ENCODE data around the gene BATF. TPM values are rescaled to one million over a fixed set of nuclear protein-coding genes. Genes with fewer than 3 reads are reported as not detected.

Gene BATF
- polyA plus RNA-seq, 1 donor from 2014 or later: not detected

GRCh38 chr14:75591331-75591946, 69.2 kb downstream of the BATF start:
- Histone ChIP-seq H4K20me1 (ENCODE audit: insufficient read depth) (no peaks in the 10 kb centered on the region), H3K79me2 (replicated peaks; ENCODE audit: insufficient read depth, low read length) (no peaks in the 10 kb centered on the region), H3K27ac (ENCODE audit: low read length) (no peak overlapping the region), H3K36me3 (ENCODE audit: insufficient read depth, low read length) (no peaks in the 10 kb centered on the region), H3K9ac (ENCODE audit: low read length) (no peak overlapping the region), H3K9me3 (ENCODE audit: low read length) (peaks cover 9% of the 10 kb centered on the region), H3K4me2 (ENCODE audit: low read length) (no peak overlapping the region), H2AFZ (ENCODE audit: low read depth, low read length) (no peak overlapping the region), H3F3A (ENCODE audit: insufficient read depth, low read length, poor library complexity, severe bottlenecking) (no peaks in the 10 kb centered on the region), H3K27me3 (ENCODE audit: insufficient read depth, low read depth, low read length) (no peaks in the 10 kb centered on the region), H3K9me2 (ENCODE audit: insufficient read depth, low read length) (no peaks in the 10 kb centered on the region), H3K4me3 (ENCODE audit: low read length) (no peak overlapping the region)
- TF ChIP-seq MXI1 (conservative IDR thresholded peaks at IDR 0.05; ENCODE audit: poor library complexity, severe bottlenecking): no peak
- no peak for TF ChIP-seq SMC3 (conservative IDR thresholded peaks at IDR 0.05; ENCODE audit: poor library complexity)
- no peak for TF ChIP-seq POLR2AphosphoS5 (IDR thresholded peaks at IDR 0.05)
- TF ChIP-seq EP300 (conservative IDR thresholded peaks at IDR 0.05; ENCODE audit: poor library complexity, severe bottlenecking): no peak
- TF ChIP-seq RAD21 (conservative IDR thresholded peaks at IDR 0.05): no peak
- no peak for TF ChIP-seq CTCF (IDR thresholded peaks at IDR 0.05; ENCODE audit: poor library complexity, severe bottlenecking)
- TF ChIP-seq TAF1 (IDR thresholded peaks at IDR 0.05; ENCODE audit: low read depth): no peak
- TF ChIP-seq EZH2 (IDR thresholded peaks at IDR 0.05; ENCODE audit: borderline replicate concordance, insufficient read depth, low read length, poor library complexity, severe bottlenecking): no peak
- TF ChIP-seq, protein P1, sequence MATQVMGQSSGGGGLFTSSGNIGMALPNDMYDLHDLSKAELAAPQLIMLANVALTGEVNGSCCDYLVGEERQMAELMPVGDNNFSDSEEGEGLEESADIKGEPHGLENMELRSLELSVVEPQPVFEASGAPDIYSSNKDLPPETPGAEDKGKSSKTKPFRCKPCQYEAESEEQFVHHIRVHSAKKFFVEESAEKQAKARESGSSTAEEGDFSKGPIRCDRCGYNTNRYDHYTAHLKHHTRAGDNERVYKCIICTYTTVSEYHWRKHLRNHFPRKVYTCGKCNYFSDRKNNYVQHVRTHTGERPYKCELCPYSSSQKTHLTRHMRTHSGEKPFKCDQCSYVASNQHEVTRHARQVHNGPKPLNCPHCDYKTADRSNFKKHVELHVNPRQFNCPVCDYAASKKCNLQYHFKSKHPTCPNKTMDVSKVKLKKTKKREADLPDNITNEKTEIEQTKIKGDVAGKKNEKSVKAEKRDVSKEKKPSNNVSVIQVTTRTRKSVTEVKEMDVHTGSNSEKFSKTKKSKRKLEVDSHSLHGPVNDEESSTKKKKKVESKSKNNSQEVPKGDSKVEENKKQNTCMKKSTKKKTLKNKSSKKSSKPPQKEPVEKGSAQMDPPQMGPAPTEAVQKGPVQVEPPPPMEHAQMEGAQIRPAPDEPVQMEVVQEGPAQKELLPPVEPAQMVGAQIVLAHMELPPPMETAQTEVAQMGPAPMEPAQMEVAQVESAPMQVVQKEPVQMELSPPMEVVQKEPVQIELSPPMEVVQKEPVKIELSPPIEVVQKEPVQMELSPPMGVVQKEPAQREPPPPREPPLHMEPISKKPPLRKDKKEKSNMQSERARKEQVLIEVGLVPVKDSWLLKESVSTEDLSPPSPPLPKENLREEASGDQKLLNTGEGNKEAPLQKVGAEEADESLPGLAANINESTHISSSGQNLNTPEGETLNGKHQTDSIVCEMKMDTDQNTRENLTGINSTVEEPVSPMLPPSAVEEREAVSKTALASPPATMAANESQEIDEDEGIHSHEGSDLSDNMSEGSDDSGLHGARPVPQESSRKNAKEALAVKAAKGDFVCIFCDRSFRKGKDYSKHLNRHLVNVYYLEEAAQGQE (IDR thresholded peaks at IDR 0.05; ENCODE audit: borderline replicate concordance): no peak

GRCh38 chr14:75591987-75592575, 69.8 kb downstream of the BATF start:
- H3K36me3 ChIP-seq (ENCODE audit: insufficient read depth, low read length): no peaks in the 10 kb centered on the region
- no peak overlapping the region for H3K4me3 ChIP-seq (ENCODE audit: low read length)
- no peak overlapping the region for H3K4me2 ChIP-seq (ENCODE audit: low read length)
- TF ChIP-seq SMC3 (conservative IDR thresholded peaks at IDR 0.05; ENCODE audit: poor library complexity): no peak
- TF ChIP-seq, protein P1 (IDR thresholded peaks at IDR 0.05; ENCODE audit: borderline replicate concordance): no peak
- no peak for TF ChIP-seq CTCF (IDR thresholded peaks at IDR 0.05; ENCODE audit: poor library complexity, severe bottlenecking)
- TF ChIP-seq EZH2 (IDR thresholded peaks at IDR 0.05; ENCODE audit: borderline replicate concordance, insufficient read depth, low read length, poor library complexity, severe bottlenecking): no peak
- TF ChIP-seq EP300 (conservative IDR thresholded peaks at IDR 0.05; ENCODE audit: poor library complexity, severe bottlenecking): no peak
- no peak for TF ChIP-seq TAF1 (IDR thresholded peaks at IDR 0.05; ENCODE audit: low read depth)
- TF ChIP-seq RAD21 (conservative IDR thresholded peaks at IDR 0.05): no peak
- TF ChIP-seq MXI1 (conservative IDR thresholded peaks at IDR 0.05; ENCODE audit: poor library complexity, severe bottlenecking): no peak
- TF ChIP-seq POLR2AphosphoS5 (IDR thresholded peaks at IDR 0.05): no peak
- H3K9ac ChIP-seq (ENCODE audit: low read length): no peak overlapping the region
- no peaks in the 10 kb centered on the region for H3K9me2 ChIP-seq (ENCODE audit: insufficient read depth, low read length)
- H3K27me3 ChIP-seq (ENCODE audit: insufficient read depth, low read depth, low read length): no peaks in the 10 kb centered on the region
- H3K79me2 ChIP-seq (replicated peaks; ENCODE audit: insufficient read depth, low read length): no peaks in the 10 kb centered on the region
- H3K27ac ChIP-seq (ENCODE audit: low read length): no peak overlapping the region
- no peaks in the 10 kb centered on the region for H4K20me1 ChIP-seq (ENCODE audit: insufficient read depth)
- no peak overlapping the region for H2AFZ ChIP-seq (ENCODE audit: low read depth, low read length)
- H3K9me3 ChIP-seq (ENCODE audit: low read length): peaks cover 9% of the 10 kb centered on the region
- no peaks in the 10 kb centered on the region for H3F3A ChIP-seq (ENCODE audit: insufficient read depth, low read length, poor library complexity, severe bottlenecking)
